ENCODE data around the gene SPATA3.

GRCh38 chr2:230952226-230952956 is 43.5 kb upstream of the SPATA3 start:
- TF ChIP-seq CHD1 (IDR thresholded peaks at IDR 0.05; ENCODE audit: low read depth, low read length) (no peak), CBX8 (IDR thresholded peaks at IDR 0.05; ENCODE audit: borderline replicate concordance, low read depth, low read length) (no peak), CTCF (IDR thresholded peaks at IDR 0.05; ENCODE audit: control extremely low read depth in 1 of 3, insufficient read depth in 1 of 3, low read depth in 1 of 3, low read length in 3 of 3) (no peak), ATF2 (IDR thresholded peaks at IDR 0.05; ENCODE audit: low read length) (no peak), POLR2A (IDR thresholded peaks at IDR 0.05; ENCODE audit: control extremely low read depth in 1 of 2, low read depth in 2 of 2, low read length in 2 of 2) (no peak), JUN (IDR thresholded peaks at IDR 0.05; ENCODE audit: low read depth, low read length) (no peak), POLR2AphosphoS5 (IDR thresholded peaks at IDR 0.05; ENCODE audit: low read depth, low read length) (no peak), TAF1 (IDR thresholded peaks at IDR 0.05; ENCODE audit: low read depth, low read length) (no peak), SRF (IDR thresholded peaks at IDR 0.05; ENCODE audit: low read depth, low read length) (no peak)
